GM19328 (cell line): ENCODE data around the gene UMODL1.

ENCODE experiments used
- ATAC-seq: cut with Tn5 transposase; IDR thresholded peaks from one replicate; pipeline ENCODE4 v1.9.1; 2021; ENCODE audit warnings: mild to moderate bottlenecking, moderate library complexity; ENCODE audit not compliant: unreplicated experiment

Gene UMODL1

DNA sequence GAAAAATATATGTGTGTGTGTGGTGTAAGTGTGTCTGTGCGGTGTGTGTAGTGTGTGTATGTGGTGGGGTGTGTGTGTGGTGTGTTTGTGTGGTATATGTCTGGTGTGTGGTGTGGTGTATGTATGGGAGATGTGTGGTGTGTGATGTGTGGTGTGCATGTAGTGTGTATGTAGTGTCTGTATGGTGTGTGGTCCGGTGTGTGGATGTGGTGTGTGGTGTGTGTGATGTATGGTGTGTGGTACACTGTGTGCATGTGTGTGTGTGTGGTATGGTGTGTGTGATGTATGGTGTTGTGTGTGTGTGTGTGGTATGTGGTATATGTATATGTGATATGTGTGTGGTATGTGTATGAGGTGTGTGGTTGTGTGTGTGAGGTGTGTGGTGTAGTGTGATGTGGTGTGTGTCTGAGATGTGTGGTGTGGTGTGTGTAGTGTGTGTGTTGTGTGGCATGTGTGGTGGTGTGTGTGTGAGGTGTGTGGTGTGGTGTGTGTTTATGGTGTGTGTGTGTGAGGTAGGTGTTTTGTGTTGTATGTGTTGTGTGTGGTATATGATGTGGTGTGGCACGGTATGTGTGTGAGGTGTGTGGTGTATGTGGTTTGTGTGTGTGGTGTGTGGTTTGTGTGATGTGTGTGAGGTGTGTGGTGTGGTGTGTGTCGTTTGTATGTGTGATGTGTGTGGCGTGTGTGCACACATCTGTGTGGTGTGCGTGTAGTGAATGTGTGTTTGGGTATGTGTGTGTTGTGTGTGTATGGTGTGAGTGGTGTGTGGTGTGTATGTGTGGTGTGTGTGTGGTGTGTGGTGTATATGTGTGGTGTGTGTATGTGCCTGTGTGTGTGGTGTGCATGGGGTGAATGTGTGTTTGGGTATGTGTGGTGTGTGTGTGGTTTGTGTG, 112.5 kb downstream of the UMODL1 start:
- no peak for ATAC-seq

DNA sequence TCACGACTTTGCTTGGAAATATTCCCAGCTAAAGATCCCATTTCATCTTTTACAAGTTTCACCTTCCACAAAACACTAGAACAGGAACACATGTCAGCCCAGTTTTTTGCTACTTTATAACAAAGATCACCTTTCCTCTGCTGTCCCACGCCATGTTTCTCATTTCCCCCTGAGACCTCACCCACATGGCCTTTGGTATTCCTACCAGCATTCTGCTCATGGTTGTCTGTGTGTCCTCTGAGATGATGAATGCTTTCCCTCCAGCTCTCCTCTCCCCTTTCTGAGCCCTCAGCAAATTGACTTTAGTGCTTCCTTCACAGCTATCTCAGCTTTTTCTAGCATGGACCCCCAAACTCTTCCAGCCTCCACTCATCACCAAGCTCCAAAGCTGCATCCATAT, 115.5 kb downstream of the UMODL1 start:
- no peak for ATAC-seq

- peak; percentile 88 for ATAC-seq
Measured at GRCh38 chr21:42187976-42188653, 117.0 kb downstream of the UMODL1 start.

DNA sequence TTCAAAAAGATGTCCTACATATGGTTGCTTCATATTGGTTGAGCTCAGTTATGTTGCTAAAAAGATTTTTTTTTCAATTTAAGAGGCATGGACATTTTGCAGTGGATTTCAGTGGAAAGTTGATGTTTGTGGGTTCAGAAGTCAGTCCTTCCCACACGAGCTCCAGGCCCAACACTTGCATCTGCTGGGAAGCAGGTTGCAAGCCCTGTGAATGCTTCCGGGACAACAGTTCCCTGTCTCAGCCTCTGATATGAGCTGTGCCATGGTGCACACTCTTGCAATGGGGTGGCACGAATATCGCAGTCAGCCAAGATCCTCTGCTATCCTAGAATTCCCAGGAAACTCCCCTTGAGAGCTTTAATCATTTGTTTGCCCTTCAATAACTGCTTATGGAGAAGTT, 117.5 kb downstream of the UMODL1 start:
- no peak for ATAC-seq

GRCh38 chr21:42189431-42189830, 118.3 kb downstream of the UMODL1 start:
- no peak for ATAC-seq

DNA sequence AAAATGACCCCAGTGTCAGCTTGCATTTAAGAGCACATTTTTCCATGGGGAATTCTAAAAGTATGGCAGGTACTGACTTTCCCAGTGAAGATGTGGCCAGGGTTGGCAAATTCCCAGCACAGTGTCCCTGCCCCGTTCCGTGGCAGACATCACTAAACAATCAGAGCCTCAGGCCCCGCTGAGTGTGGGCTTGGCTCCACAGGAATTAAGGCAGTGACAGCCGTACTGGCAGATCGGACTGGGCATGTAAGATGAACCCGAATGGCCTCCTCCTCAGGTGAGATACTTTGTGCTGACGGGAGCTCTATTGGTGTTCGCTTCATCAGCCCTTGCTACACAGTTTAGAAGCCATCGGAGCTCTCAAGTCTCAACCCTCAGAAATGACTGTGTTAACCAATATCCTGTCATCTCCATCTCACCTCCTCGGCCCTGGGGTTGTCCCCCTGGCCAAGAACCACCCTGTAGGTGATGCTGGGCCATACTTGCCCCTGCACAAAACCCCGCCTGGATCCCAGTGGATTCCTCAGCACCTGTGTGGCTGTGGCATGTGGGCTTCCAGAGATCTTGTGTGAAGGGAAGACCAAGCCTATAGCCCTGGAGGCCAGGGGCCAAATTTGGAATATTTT, 118.9 kb downstream of the UMODL1 start:
- no peak for ATAC-seq

GRCh38 chr21:42190486-42190863, 119.4 kb downstream of the UMODL1 start:
- no peak for ATAC-seq

- ATAC-seq: no peak
Measured at GRCh38 chr21:42191064-42191463, 119.9 kb downstream of the UMODL1 start.

GRCh38 chr21:42191696-42192595, 120.8 kb downstream of the UMODL1 start:
- no peak for ATAC-seq
